K562 (cell line): ENCODE data around the gene ANKRD16. TPM values are rescaled to one million over a fixed set of nuclear protein-coding genes. Genes with fewer than 3 reads are reported as not detected.

Experiments used
- ATF3 ChIP-seq, 2 experiments: fragments of 450-650 bp in 1 of 2; sonication (generic) in 1 of 2; formaldehyde crosslinking in 1 of 2; IDR thresholded peaks in 1 of 2; conservative IDR thresholded peaks in 1 of 2; 2 replicates each; pipeline versions ENCODE4 v1.6.1 to v1.8.1; 2016 to 2023; ENCODE audit warnings: mild to moderate bottlenecking in 2 of 2, moderate library complexity in 2 of 2, inconsistent platforms in 1 of 2, missing genetic modification reagents in 1 of 2
- CHAMP1 ChIP-seq: fragments of 450-650 bp; IDR thresholded peaks from 2 replicates; pipeline ENCODE4 v1.6.1; 2016; ENCODE audit warnings: mild to moderate bottlenecking
- CREM ChIP-seq: IDR thresholded peaks from 2 replicates; pipeline ENCODE4 v1.6.1; 2014; ENCODE audit warnings: antibody characterized with exemption, low read depth
- MEIS2 ChIP-seq: fragments of 450-650 bp; IDR thresholded peaks from 2 replicates; pipeline ENCODE4 v1.6.1; 2014; ENCODE audit warnings: mild to moderate bottlenecking; ENCODE audit not compliant: partially characterized antibody
- MGA ChIP-seq: fragments of 450-650 bp; IDR thresholded peaks from 2 replicates; pipeline ENCODE4 v1.6.1; 2016; ENCODE audit warnings: mild to moderate bottlenecking, moderate library complexity
- MTA3 ChIP-seq: fragments of 450-650 bp; formaldehyde crosslinking; IDR thresholded peaks from 2 replicates; pipeline ENCODE4 v1.6.1; 2017; ENCODE audit warnings: mild to moderate bottlenecking, borderline replicate concordance
- POLR2AphosphoS5 ChIP-seq: IDR thresholded peaks from 2 replicates; pipeline ENCODE4 v1.6.1; 2011; ENCODE audit warnings: mild to moderate bottlenecking, low read depth, low read length, moderate library complexity; ENCODE audit not compliant: control insufficient read depth, insufficient read depth
- PTBP1 ChIP-seq: fragments of 200-400 bp; formaldehyde crosslinking; IDR thresholded peaks from 2 replicates; pipeline ENCODE4 v1.6.1; 2017; ENCODE audit warnings: low read depth, low read length
- SMARCA4 ChIP-seq: fragments of 450-650 bp; IDR thresholded peaks from 2 replicates; pipeline ENCODE4 v1.6.1; 2016
- TCF3 ChIP-seq: sonication (generic); formaldehyde crosslinking; IDR thresholded peaks from 2 replicates; pipeline ENCODE4 v1.4.0; 2020; ENCODE audit warnings: mild to moderate bottlenecking, missing genetic modification reagents
- ZNF263 ChIP-seq: sonication (generic); formaldehyde crosslinking; IDR thresholded peaks from 2 replicates; pipeline ENCODE4 v1.8.0; 2022; ENCODE audit warnings: mild to moderate bottlenecking, missing genetic modification reagents, borderline replicate concordance
- ZNF431 ChIP-seq: sonication (generic); formaldehyde crosslinking; IDR thresholded peaks from 2 replicates; pipeline ENCODE4 v1.8.0; 2022; ENCODE audit warnings: mild to moderate bottlenecking, missing genetic modification reagents
- ZNF766 ChIP-seq: fragments of 200-800 bp; sonication (Bioruptor generic); conservative IDR thresholded peaks from 2 replicates; pipeline ENCODE4 v1.6.1; 2016; ENCODE audit warnings: missing genetic modification characterization, missing compliant biosample characterization
- polyA plus RNA-seq, 8 experiments: library from polyadenylated mRNA; depleted of rRNA in 4 of 8; stranded (reverse) in 5 of 8; unstranded in 3 of 8; fragments of >200 nt; fragmentation: Nextera tagmentation in 2 of 8; fragmentation: Illumina TruSeq in 1 of 8; extraction: Ambion mirVana in 2 of 8; extraction: Trizol in 1 of 8; gene quantifications; 2 replicates each; pipeline versions ENCODE4 v1.2.1 to v1.2.3, GENCODE V29; 2011 to 2014; ENCODE audit warnings: inconsistent platforms in 1 of 8, missing spikeins in 1 of 8
- total RNA-seq, 7 experiments: library from RNA; depleted of rRNA in 6 of 7; stranded (reverse); fragments of >200 nt in 6 of 7; fragmentation: Illumina TruSeq in 2 of 7; extraction: Trizol in 2 of 7; gene quantifications; 2 replicates each; pipeline versions ENCODE4 v1.2.1 to v1.2.3, GENCODE V29; 2011 to 2021; ENCODE audit warnings: low replicate concordance in 1 of 7

The ANKRD16 gene
- total and polyA plus RNA-seq, 9 of the 15 experiments (the other 6 are each of a cell fraction or from before 2014, with no cell fraction given): 1.5 to 16.0 (median 9.5) TPM

GRCh38 chr10:5829267-5829666, 60.4 kb downstream of the ANKRD16 start (continued):
- peak; percentile 85 for TF ChIP-seq MGA
- 0 out of 2 replicates have a peak, but pooled peaks have one; percentile 32 for TF ChIP-seq POLR2AphosphoS5
- no peak for TF ChIP-seq PTBP1
- TF ChIP-seq MEIS2: peak; percentile 73
- no peak for TF ChIP-seq ATF3 (IDR thresholded peaks at IDR 0.05)
- TF ChIP-seq ATF3 (CRISPR knock-in tag; conservative IDR thresholded peaks at IDR 0.05): no peak
- TF ChIP-seq MTA3: peak; percentile 74
- TF ChIP-seq ZNF766 (CRISPR knock-in tag): no peak
- peak; percentile 58 for TF ChIP-seq CHAMP1
- no peak for TF ChIP-seq ZNF263 (CRISPR knock-in tag)
- TF ChIP-seq SMARCA4: peak; percentile 69
- no peak for TF ChIP-seq ZNF431 (CRISPR knock-in tag)
- TF ChIP-seq CREM: 0 out of 2 replicates have a peak, but pooled peaks have one; percentile 19
- TF ChIP-seq TCF3: peak; percentile 80
